ENCODE results near the gene LCP1.

LCP1 gene

DNA sequence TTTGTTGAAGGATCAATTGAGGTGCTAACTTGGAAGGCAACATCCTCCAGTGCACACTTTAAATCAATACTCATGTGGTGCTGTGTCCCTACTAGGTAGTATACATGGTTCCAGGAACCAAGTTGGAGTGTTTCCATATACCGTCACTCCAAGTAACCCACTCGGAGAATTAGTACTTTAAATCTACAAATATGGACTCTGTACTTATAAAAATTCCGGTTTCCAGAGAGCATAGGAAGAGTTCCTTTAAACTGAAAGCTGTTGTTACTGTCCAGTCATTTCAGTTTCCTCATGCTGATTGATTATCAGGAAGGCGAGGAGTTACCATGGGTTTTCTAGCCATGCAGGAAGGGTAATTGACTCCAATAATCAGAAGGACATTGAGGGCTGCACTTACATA, 84.3 kb downstream of the LCP1 start:
- DNase-seq = no peak

DNA sequence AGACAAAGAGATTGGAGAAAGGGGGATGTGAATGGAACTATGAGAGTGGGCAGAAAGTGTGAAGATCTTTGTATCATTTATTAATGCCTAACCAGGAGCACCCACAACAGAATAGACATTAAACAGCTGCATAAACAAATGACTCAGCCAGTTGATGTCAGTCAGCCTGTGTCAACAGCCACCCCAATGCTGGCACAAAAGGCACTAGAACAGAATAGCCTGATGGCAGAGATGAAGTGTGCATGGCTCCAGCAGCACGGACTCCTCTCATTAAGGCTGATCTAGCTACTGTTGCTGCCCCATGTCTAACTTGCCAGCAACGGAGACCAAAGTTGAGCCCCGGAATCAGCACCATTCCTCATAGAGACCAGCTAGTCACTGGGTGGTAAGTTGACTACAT, 85.0 kb downstream of the LCP1 start:
- no peak for DNase-seq

DNA sequence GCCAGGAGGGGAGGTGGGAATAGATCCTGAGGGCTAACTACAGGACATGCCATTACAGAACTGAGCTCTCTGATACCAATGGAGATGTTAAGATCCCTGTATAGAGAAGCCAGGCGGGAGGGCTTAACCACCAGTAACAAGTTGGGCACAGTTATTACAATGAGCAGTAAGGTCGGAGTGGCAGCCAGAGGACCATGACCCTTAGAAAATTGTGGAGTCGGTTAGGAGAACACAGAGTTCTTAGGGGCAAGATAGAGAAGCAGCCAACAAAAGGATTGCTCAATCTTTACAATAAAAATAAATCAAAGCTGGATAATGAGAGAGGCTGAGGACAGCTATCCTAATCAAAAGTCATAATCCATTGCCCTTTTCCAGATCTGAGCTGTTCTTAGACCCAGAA, 87.5 kb downstream of the LCP1 start:
- no peak for DNase-seq

DNA sequence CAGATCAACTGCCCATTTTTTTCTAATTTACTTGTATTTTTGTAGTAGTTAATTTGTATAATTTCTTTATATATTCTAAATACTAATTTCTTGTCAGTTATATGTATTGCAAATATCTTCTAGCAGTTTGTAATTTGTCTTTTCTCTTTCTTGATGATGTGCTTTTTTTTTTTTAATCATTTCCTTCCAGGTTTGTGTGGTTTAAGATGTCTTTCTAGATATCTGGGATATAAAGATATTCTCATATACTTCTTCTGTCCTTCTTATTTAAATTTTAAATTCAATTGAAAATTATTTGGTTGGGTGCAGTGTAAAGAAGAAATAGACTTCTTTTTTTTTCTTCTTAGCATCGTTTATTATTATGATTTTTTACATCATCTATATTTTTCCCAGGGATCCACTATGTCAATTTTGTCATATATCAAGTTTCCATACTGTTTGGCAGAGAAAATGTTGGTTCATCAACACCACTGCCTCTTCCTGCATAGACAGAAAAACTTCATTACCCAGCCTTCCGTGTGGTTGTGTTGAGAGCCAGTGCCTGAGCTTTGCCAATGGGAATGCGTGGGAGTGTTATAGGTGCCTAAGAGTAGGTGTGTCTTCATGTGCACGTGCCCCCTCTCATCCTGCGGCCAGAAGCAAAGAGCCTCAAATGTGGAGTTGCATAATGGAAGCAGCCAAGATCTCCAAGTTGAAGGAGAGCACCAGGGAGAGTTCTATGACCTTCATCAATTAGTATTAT, 93.0 kb downstream of the LCP1 start:
- DNase-seq = no peak

DNA sequence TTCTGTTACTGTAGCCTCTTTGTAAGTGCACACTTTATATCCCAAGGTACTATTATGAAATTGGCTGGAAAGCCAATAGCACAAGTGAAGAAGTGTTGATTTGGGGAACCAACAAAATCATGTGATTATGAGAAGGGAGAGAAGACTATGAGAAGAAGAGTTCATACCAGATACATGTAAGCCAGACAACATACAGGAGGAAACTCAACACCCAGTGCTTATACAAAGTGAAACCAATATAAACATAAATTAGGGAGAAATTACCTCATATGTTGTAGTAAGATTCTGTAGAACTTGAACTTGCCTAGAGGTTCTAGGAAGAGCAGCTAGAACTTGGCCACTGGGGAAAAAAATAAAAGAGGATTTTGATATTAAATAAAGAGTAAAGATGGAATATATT, 94.5 kb downstream of the LCP1 start:
- no peak for DNase-seq

DNA sequence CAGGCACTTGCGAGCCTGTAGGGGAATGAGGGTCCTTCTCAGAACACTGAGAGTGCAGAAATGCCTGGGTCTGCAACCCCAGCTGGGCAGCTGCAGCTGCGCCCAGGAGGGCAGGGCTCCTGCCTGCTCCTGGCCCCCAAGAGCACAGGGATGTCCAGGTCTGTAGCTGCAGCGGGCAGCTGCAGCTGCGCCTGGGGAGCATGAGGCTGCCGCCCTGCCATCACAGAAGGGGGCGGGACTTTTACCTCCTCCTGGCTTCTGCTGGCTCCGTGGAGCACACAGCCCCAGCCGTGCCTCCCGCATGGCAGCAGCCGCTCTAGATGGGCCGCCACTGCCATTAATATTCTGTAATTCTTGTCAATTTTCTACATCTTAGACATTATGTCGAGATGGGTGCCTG, 95.0 kb downstream of the LCP1 start:
- no peak for DNase-seq

DNA sequence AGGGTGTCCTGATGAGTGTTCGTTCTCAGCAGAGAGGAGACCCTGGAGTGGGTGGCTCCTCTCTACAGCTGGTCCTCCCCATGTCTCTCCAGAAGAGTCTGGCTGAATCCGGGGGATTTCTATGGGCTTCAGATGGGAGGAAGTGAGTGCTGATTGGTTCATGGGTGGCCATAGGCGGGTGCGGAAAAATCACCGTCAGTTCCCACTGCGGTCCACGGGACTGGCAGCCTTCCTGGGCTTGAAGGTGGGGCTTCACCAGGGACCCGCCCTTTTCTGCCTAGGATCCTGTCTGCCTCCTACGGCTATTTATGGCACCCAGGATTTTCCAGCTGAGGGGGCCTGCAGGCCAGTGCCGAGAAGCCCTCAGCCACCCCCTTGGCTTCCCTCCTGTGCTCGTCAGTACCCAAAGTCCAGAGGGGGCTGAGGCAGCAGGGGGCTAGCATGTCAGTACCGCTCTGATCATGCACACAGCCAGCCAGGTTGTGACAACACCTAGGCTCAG, 95.5 kb downstream of the LCP1 start:
- DNase-seq = no peak

DNA sequence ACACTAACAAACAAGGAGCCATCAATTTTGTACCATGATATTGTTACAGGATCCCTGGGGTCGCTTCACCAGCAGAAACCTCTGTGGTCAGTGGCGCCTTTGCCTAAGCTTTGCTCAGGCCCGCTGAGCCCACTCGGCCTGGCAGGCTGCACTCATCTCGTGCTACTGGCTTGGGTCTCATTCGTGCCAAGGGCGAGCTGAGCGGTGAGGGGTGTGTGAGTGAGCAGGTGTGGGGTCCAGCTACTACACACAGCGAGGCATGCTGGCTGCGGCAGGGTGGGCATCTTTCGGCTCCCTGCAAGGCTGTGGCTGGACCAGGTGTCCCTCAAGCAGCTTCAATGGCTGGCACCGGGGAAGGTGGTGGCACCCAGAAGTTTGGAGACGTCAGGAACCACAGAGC, 96.2 kb downstream of the LCP1 start:
- DNase-seq = no peak

DNA sequence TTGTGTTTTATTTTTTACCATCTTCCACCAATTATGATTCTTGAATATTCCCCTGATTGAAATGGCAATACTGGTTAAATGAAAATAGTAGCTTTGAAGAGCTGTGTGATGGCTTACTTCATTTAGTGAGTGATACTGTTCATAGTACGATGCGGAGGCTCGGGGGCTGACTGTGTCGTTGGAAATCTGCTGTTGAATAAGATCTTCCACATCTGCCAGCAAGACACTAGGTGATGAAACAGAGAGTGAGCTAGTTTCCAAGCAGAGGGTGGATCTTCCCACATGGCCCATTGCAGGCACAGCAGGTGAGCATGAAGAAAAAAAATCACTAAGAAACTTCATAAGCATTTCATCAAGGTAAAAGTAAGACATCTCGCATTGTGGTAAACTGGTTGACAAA, 99.7 kb downstream of the LCP1 start:
- DNase-seq = no peak

DNA sequence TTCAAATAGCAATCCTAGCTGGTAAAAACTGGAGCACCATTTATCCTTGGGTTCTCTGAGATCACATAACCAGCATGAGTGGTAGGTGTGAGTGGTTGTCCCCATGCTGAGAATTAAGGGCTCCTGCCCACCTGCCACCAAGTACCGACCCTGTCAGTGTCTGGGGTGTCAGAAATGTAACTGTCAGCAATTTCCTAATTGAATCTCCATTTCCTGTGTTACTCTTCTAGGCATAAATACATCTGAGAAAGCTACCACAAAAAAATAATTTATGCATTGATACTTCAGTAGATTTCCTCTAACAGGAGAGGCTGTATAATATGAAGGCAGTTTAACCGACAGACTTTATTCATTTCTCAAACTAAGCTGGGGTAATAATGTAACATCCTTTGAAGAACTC, 102.2 kb downstream of the LCP1 start:
- DNase-seq = no peak

DNA sequence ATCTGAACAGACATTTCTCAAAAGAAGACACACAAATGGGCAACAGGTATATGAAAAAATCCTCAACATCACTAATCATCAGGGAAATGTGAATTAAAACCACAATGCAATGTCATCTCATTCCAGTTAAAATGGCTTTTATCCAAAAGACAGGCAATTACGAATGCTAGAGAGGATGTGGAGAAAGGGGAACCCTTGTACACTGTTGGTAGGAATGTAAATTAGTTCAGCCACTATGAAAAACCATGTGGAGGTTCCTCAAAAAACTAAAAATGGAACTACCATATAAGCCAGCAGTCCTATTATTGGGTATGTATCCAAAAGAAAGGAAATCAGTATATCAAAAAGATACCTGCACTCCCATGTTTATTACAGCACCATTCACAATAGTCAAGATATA, 104.7 kb downstream of the LCP1 start:
- DNase-seq = no peak

DNA sequence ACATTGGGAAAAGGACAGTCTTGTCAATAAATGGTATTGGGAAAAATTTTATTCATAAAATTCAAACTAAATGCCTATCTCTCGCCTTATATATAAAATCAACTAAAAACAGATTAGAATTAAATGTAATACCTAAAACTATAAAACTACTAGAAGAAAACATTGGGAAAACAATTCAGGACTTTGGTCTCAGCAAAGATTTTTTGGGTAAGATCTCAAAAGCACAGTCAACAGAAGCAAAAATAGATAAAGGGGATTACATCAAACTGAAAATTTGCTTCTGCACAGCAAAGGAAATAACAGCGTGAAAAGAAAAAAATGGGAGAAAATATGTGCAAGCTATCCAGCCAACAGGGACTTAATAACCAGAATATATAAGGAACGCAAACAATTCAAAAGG, 105.2 kb downstream of the LCP1 start:
- no peak for DNase-seq
